GM19455 (cell line): ENCODE measurements around the gene NUBPL.
"Not testable (repeated sequence)": the region's sequence is repeated elsewhere in the genome, so short reads cannot be mapped to it uniquely, and the experiment has no call there.

Experiments
- ATAC-seq: cut with Tn5 transposase; IDR thresholded peaks from one replicate; pipeline ENCODE4 v1.9.1; 2021; ENCODE audit not compliant: unreplicated experiment

Gene NUBPL

GRCh38 chr14:31867570-31867969 is 306.4 kb downstream of the NUBPL start:
- no peak for ATAC-seq

GRCh38 chr14:31868096-31868495 is 306.9 kb downstream of the NUBPL start:
- ATAC-seq: not testable (repeated sequence)

GRCh38 chr14:31876741-31877140 is 315.5 kb downstream of the NUBPL start:
- no peak for ATAC-seq

- ATAC-seq: no peak
These were observed 316.1 kb downstream of the NUBPL start for GRCh38 chr14:31877255-31877798.

- no peak for ATAC-seq
These were observed 318.6 kb downstream of the NUBPL start for GRCh38 chr14:31879661-31880348.

GRCh38 chr14:31880935-31881334 is 319.7 kb downstream of the NUBPL start:
- no peak for ATAC-seq

- no peak for ATAC-seq
These were observed 320.5 kb downstream of the NUBPL start for GRCh38 chr14:31881531-31882310.

GRCh38 chr14:31884238-31884637 is 323.0 kb downstream of the NUBPL start:
- ATAC-seq: no peak

DNA sequence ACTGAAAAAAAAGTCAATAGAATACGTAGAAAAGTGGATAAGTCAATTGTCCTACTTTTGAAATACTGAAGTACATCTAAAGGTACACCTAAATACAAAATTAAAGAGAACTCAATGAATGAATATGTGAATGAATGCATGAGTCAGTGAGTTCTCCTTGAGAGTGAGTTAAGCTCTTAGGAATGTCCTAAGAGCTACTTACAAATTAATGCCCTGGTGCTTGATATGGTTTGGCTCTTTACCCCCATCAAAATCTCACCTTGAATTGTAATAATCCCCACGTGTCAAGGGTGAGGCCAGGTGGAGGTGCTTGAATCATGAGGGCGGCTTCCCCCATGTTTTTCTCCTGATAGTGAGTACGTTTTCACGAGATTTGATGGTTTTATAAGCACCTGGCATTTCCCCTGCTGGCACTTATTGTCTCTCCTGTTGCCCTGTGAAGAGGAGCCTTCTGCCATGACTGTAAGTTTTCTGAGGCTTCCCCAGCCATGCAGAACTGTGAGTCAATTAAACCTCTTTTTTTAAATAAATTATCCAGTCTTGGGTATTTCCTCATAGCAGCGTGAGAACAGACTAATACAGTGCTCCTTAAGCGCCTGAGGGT is 323.7 kb downstream of the NUBPL start:
- ATAC-seq: no peak

DNA sequence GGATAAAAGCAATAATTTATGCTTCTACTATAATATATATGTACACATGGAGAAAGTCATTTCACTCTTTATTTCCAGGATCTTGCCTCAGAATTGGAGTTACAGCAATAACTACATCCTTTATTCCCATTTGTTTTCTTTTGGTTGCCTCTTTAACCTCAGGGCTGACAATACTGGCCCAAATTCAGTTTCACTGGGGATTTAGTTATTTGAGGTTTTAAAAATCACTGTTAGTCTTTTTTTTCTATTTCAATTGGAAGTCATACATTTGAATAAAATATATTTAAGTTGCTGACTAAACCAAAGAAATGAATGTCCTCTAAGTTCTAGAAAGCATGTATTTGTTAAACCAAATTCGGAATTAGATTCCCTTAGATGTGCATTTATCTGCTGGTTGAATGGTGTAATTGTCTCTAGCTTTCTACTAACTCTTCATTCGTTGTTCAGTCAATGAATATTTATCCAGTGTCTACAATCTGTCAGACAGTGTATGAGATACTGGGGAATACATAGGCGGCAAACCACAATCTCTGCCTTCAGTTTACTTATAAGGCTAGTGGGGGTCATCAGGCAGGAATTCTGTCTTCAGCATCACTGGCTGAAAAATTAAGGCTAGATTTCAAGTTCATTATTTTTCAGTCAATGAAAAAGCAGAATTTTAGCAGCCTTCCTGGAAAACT is 325.1 kb downstream of the NUBPL start:
- no peak for ATAC-seq

DNA sequence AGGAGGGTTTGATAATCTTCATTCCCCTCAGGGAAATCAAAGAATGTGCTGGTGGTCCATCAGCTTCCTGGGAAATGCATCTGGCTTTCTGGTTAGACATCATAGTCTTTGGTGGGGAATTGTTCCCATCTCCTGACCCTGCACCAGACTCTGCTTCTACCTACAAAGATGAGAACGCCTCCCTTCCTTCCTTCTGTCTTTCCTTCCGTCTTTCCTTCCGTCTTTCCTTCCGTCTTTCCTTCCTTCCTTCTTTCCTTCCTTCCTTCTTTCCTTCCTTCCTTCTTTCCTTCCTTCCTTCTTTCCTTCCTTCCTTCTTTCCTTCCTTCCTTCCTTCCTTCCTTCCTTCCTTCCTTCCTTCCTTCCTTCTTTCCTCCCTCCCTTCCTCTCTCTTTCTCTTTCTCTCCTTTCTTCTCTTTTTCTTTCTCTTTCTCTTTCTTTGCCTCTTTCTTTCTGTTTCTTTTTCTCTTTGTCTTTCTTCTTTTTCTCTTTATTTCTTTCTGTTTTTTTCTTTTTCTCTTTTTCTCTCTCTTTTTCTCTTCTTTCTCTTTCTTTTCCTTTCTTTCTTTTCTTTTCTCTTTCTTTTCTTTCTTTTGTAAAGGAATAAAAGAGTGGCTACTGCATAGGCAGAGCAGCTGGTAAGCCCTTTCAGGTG is 326.9 kb downstream of the NUBPL start:
- ATAC-seq: no peak

DNA sequence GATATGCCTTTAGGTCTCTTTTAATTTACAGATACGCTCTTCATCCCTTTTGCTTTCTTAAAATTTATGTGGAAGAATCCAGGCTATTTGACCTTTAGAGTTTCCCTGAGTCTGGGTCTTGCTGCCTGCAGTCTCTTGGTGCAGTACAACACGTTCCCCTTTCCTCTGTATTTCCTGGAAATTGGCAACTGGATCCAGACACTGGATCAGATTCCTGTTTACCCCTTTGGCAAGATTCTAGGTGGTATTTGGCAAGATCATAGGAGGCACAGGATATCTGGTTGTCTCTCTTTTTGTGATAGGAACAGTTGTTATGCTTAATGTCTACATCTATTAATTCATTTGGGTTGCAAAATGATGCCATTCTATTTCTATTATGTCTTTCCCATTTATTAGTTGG is 328.1 kb downstream of the NUBPL start:
- no peak for ATAC-seq

DNA sequence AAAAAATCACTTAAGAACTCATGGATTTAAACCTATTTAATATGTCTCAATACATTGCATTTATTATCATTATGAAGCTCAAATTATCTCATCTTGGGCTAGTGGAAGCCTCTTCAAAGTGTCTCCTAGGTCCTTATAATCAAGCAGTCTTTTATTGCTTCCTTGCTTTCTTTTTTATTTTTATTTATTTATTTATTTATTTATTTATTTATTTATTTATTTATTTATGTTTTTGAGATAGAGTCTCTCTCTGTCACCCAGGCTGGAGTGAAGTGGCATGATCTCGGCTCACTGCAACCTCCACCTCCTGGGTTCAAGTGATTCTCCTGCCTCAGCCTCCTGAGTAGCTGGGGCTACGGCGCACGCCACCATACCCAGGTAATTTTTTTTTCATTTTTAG is 329.0 kb downstream of the NUBPL start:
- not testable (repeated sequence) for ATAC-seq

DNA sequence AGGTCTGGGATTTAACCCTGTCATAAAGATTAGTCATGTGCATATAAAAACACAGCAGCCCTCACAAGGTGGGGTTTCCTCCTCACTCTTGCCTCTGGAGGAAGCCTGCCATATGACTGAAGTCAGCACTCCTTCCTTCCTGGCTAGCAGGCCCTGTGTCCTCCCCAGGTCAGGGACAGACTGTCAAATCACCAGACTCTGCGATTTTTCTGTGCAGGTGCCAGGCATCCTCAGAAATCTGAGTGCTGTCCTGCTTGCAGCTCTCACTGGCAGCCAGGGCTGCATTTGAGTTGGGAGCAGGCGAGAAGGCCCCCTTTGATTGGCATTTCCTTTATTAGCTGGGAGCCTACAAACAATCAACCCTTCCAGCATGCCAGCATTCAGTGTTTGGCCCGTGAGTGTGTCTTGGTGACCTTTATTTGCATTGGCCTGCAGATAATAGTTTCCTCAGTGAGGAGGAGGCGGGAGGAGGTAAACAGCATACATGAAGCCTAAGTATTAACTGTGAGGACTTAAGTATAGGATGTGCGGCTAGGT is 332.1 kb downstream of the NUBPL start:
- ATAC-seq: no peak

DNA sequence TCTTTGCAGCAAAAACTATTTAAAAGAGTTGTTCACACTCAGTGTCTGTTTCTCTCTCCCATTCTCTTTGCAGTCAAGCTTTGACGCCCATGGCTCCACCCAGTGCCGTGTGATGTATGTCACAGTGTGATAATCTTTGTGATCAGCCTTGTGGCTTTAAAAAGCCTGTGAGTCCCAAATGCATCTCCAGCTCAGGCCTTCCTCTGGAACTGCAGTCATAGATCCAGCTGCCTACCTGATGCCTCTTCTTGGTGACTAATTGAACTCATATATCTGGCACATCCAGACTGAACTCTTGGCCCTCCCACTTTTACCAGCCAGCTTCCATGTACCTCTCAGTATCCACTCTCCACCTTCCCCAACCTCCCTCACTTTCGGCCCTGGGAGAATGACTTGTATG is 333.1 kb downstream of the NUBPL start:
- ATAC-seq: no peak

DNA sequence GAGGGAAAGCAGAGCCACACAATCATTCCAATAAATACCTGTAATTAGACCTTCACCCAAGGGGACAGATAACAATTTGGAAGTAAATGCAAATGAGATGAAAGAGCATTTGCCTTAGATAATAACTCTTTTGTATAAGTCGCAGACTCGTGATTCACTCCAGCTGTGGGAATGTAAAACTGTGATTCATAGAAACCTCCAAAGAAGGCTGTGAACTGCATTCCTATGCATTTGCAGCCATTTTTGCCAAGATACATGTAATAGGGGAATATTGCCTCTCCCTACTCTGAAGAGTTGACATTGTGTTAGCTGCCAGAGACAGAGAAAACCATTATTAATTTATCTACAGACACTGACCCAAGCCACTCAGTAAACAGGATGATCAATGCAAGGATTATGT is 334.0 kb downstream of the NUBPL start:
- ATAC-seq: no peak

DNA sequence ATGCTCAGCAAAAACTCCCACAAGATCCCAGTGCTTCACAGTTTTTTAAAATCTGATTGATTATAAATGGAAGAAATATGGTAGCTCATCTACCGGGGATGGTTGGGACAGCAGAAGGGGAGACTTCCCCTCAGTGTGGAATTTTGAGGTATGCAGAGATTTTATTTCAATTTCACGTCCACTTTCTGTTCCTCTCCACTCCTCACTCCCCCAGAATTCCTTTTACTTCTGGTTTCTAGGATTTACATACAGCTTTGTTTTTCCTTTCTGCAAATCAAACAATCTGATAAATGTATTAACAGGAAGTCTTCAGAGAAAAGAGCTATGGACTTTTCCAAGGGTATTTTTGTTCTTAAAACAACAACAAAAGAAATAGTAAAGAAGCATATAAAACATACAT is 334.4 kb downstream of the NUBPL start:
- ATAC-seq: no peak

DNA sequence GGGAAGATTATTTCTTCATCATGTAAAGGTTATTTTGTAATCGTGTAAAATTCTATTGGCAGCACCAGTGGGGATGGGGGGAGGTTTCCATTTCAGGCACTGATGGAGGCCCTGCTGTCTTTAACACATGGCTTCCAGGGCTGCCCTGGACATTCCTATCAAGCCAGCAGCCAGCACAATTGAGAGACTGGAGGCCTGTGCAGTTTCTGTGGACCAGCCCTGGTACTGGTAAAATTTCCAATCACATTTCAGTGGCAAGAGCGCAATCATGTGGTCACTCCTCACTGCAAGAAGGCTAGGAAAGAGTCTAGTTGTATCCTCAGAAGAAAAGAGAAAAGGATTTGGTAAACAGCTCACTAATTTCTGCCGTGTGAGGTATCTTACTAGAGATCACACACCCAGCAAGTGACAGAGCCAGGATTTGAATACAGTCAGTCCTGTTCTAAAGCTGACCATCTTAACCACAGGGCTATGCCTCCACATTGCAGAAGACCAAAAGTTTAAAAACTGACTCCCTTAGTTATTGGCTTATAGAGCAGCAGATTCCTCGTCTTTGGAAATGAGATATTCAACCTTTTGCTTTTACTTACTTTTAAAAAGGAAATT is 336.5 kb downstream of the NUBPL start:
- no peak for ATAC-seq

DNA sequence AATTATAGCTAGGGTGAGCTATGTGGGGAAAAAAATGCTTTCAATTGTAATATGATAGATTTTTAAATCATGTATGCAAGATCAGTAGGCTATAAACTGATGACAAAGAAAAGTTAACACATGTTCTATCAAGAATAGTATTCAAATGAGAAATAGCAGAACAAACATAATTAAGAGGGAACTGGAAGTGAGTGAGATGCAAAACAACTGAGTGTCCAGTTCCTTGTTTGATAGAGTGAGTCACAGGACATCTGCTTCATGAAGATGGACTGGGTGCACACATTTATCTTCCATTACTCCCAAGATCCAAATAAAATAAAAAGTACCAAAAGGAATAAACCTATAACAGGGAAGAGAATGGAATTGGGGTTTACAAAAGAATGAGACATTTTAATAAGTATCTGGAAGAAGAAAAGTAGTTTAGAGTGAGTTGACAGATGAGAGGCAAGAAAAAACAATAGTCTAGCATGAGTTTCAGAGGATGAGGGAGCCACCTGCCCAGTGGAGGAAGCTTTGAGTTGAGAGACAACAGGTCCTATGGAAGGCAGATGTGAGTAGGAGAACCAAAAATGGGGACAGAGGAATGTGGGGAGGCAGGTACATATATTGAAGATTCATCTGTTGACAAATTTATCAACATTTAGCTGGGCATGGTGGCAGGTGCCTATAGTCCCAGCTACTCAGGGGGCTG is 337.8 kb downstream of the NUBPL start:
- no peak for ATAC-seq

- no peak for ATAC-seq
These were observed 340.8 kb downstream of the NUBPL start for GRCh38 chr14:31902002-31902401.
